B cell (primary cell): ENCODE results near the gene NHEJ1. TPM values are rescaled to one million over a fixed set of nuclear protein-coding genes. Genes with fewer than 3 reads are reported as not detected.

Source experiments
- ATAC-seq: fragments of 200-7000 bp; cut with Tn5 transposase; one replicate; pipeline ENCODE4 v1.10.0; 2021; ENCODE audit warnings: low read depth, mild to moderate bottlenecking, moderate number of reproducible peaks, moderate library complexity
- CTCF ChIA-PET: fragments of 350-600 bp; sonication (Branson Sonifier 250); formaldehyde crosslinking; loops from one replicate; lab custom pipeline; 2021; ENCODE audit warnings: antibody characterized with exemption, inconsistent platforms; lab: Charles Lee
- POLR2A ChIA-PET: fragments of 350-600 bp; sonication (Branson Sonifier 250); formaldehyde crosslinking; loops from one replicate; lab custom pipeline; 2021; ENCODE audit warnings: antibody characterized with exemption; lab: Charles Lee
- DNase-seq: peaks from one replicate; pipeline ENCODE4 v3.0.0; 2013
- H2AFZ ChIP-seq: 2 replicates; pipeline ENCODE4 v1.6.1; 2012; ENCODE audit warnings: mild to moderate bottlenecking, low read depth, low read length; ENCODE audit not compliant: insufficient read depth, poor library complexity, severe bottlenecking
- H3K27ac ChIP-seq, 2 donors: 1 replicate in 1 of 2; 2 replicates in 1 of 2; pipeline ENCODE4 v1.5.1; 2012 to 2013; ENCODE audit warnings: low read length in 2 of 2, mild to moderate bottlenecking in 2 of 2, moderate library complexity in 1 of 2
- H3K27me3 ChIP-seq, 4 experiments: fragments of 200-600 bp in 1 of 4; sonication (generic) in 1 of 4; replicated peaks in 1 of 4; 1 replicate in 2 of 4; 2 replicates in 2 of 4; pipeline versions ENCODE4 v1.6.1 to v1.7.0; 2013 to 2016; ENCODE audit warnings: low read length in 3 of 4, mild to moderate bottlenecking in 2 of 4, mixed read lengths in 1 of 4, moderate library complexity in 1 of 4; ENCODE audit not compliant: insufficient read depth in 4 of 4, control insufficient read depth in 3 of 4; ENCODE audit errors: control extremely low read depth in 1 of 4
- H3K36me3 ChIP-seq, 2 experiments: replicated peaks in 1 of 2; 1 replicate in 1 of 2; 2 replicates in 1 of 2; pipeline versions ENCODE4 v1.6.1 to v1.7.1; 2013; ENCODE audit warnings: low read length in 1 of 2; ENCODE audit not compliant: insufficient read depth in 2 of 2, control insufficient read depth in 1 of 2; ENCODE audit errors: control extremely low read depth in 1 of 2, extremely low read depth in 1 of 2
- H3K4me1 ChIP-seq, 2 donors: fragments of 200-600 bp in 1 of 2; sonication (generic) in 1 of 2; 1 replicate in 1 of 2; 2 replicates in 1 of 2; pipeline versions ENCODE4 v1.5.1 to v1.6.1; 2013 to 2017; ENCODE audit warnings: low read length in 2 of 2; ENCODE audit not compliant: control insufficient read depth in 2 of 2, insufficient read depth in 2 of 2
- H3K4me2 ChIP-seq: replicated peaks from 2 replicates; pipeline ENCODE3; 2012; ENCODE audit warnings: mild to moderate bottlenecking, low read depth, low read length; ENCODE audit not compliant: poor library complexity, severe bottlenecking
- H3K4me3 ChIP-seq, 5 experiments: fragments of 200-600 bp in 1 of 5; sonication (generic) in 1 of 5; 1 replicate in 3 of 5; 2 replicates in 2 of 5; pipeline versions ENCODE4 v1.5.1 to v1.7.0; 2011 to 2016; ENCODE audit warnings: low read length in 4 of 5, mild to moderate bottlenecking in 4 of 5, low read depth in 2 of 5, control low read depth in 1 of 5, moderate library complexity in 1 of 5; ENCODE audit not compliant: insufficient read depth in 1 of 5; ENCODE audit errors: control extremely low read depth in 1 of 5, extremely low read depth in 1 of 5
- H3K79me2 ChIP-seq: fragments of 200-600 bp; sonication (generic); one replicate; pipeline ENCODE4 v1.6.0; 2016; ENCODE audit warnings: low read length; ENCODE audit not compliant: control insufficient read depth, insufficient read depth
- H3K9ac ChIP-seq: fragments of 200-600 bp; sonication (generic); 2 replicates; pipeline ENCODE4 v1.6.1; 2017; ENCODE audit warnings: mild to moderate bottlenecking, low read length, moderate library complexity
- H3K9me3 ChIP-seq, 3 donors: one replicate each; pipeline versions ENCODE4 v1.6.1 to v1.7.1; 2013; ENCODE audit warnings: low read length in 2 of 3; ENCODE audit not compliant: control insufficient read depth in 2 of 3, insufficient read depth in 1 of 3; ENCODE audit errors: control extremely low read depth in 1 of 3
- H4K20me1 ChIP-seq: 2 replicates; pipeline ENCODE4 v1.6.0; 2012; ENCODE audit warnings: mild to moderate bottlenecking, low read length; ENCODE audit not compliant: insufficient read depth, control insufficient read depth, poor library complexity, severe bottlenecking
- H3K27ac Mint-ChIP-seq: one replicate; pipeline ENCODE4 v1.8.0; 2021; ENCODE audit warnings: mixed read lengths
- H3K27me3 Mint-ChIP-seq: one replicate; pipeline ENCODE4 v1.8.0; 2021; ENCODE audit warnings: mixed read lengths
- H3K4me1 Mint-ChIP-seq: one replicate; pipeline ENCODE4 v1.8.0; 2021; ENCODE audit warnings: mixed read lengths
- H3K4me3 Mint-ChIP-seq: one replicate; pipeline ENCODE4 v1.8.0; 2021; ENCODE audit warnings: mixed read lengths
- H3K9me3 Mint-ChIP-seq: one replicate; pipeline ENCODE4 v1.8.0; 2022; ENCODE audit warnings: mixed read lengths; ENCODE audit not compliant: insufficient read depth
- EZH2 ChIP-seq: IDR thresholded peaks from 2 replicates; pipeline ENCODE4 v1.6.1; 2012; ENCODE audit warnings: borderline replicate concordance, low read depth, mild to moderate bottlenecking, moderate library complexity, low read length; ENCODE audit not compliant: insufficient read depth, poor library complexity, severe bottlenecking
- WGBS: methylation state at CpG from one replicate; pipeline ENCODE4 v1.1.5; 2013; ENCODE audit warnings: missing lambda C conversion rate; ENCODE audit not compliant: insufficient coverage; 5-methylcytosine and 5-hydroxymethylcytosine counted together
- intact Hi-C: fragments of 100-400 bp; cut with micrococcal nuclease; formaldehyde crosslinking; loops from one replicate; pipeline ENCODE4 v1.10.0; 2022
- polyA plus RNA-seq: library from polyadenylated mRNA; depleted of rRNA; stranded (reverse); fragments of >200 nt; gene quantifications from 2 replicates; pipeline ENCODE4 v1.2.3, GENCODE V29; 2012
- total RNA-seq, 2 donors: library from RNA; stranded (reverse); fragments of 120-200 nt in 1 of 2; gene quantifications; 1 replicate in 1 of 2; 2 replicates in 1 of 2; pipeline versions ENCODE4 v1.2.3 to v1.2.4, GENCODE V29; 2013 to 2022
- TF ChIP-seq, protein P1 (sequence below): fragments of 200-600 bp; IDR thresholded peaks from one replicate; pipeline ENCODE4 v1.8.0; 2022; ENCODE audit warnings: antibody characterized with exemption, mild to moderate bottlenecking

The NHEJ1 gene
- total and polyA plus RNA-seq, 2 donors (not counting 1 experiment from before 2014, with no cell fraction given) = 14.9 to 25.0 TPM

DNA sequence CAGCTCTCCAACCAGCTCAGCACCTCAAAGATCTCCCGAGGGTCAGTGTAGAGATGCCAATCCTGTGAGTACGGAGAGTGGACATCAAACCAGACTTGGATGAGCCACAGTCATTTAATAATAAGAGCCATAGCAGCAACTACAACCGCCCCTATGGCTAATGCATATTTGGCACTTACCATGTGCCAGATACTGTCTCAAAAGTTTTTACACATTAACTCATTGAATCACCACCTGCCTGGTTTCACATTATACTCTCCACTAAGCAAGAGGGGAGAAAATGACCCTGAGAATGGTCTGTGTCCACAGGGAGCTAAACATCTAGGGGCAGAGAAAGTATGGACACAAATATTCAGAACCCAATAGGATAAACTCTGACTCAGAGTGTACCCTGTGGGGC lies 13.5 kb upstream of the NHEJ1 start:
- intact Hi-C loops = no loop called here
- ChIA-PET POLR2A (interaction anchor here (1.4 to 4.0 kb wide), 2 partner anchors 32 to 106 kb away, joined by 4 to 39 read pairs; partner anchors contain the start of genes DNAJB2 and ZFAND2B), CTCF (interaction anchor here (0.8 to 8.6 kb wide), 7 partner anchors 11 to 123 kb away, joined by 3 to 136 read pairs (median 8); partner anchors contain the start of genes NHEJ1 and ZFAND2B)
- Histone ChIP-seq H2AFZ (no peak overlapping the region), H3K27ac (peak overlapping the region in 1 of 2 donors; percentile 2), H3K9ac (no peak overlapping the region), H3K4me2 (no peak overlapping the region), H3K36me3 (peaks cover 3 to 41% of the 10 kb centered on the region in 2 experiments), H3K79me2 (peaks cover 34% of the 10 kb centered on the region), H3K9me3 (no peaks in the 10 kb centered on the region), H3K4me3 (no peak overlapping the region), H3K27me3 (no peaks in the 10 kb centered on the region), H3K4me1 (peaks cover 12 to 44% of the 10 kb centered on the region in 2 donors), H4K20me1 (peaks cover 39% of the 10 kb centered on the region)
- WGBS = 100% methylated on average over 2 of the region's 3 CpGs
- Mint-ChIP-seq H3K27me3 (no peaks in the 10 kb centered on the region), H3K9me3 (no peaks in the 10 kb centered on the region), H3K4me1 (peaks cover 35% of the 10 kb centered on the region), H3K4me3 (peak overlapping the region; percentile 38), H3K27ac (peak overlapping the region; percentile 59)
- DNase-seq (no peak), ATAC-seq (no peak)
- TF ChIP-seq, protein P1, sequence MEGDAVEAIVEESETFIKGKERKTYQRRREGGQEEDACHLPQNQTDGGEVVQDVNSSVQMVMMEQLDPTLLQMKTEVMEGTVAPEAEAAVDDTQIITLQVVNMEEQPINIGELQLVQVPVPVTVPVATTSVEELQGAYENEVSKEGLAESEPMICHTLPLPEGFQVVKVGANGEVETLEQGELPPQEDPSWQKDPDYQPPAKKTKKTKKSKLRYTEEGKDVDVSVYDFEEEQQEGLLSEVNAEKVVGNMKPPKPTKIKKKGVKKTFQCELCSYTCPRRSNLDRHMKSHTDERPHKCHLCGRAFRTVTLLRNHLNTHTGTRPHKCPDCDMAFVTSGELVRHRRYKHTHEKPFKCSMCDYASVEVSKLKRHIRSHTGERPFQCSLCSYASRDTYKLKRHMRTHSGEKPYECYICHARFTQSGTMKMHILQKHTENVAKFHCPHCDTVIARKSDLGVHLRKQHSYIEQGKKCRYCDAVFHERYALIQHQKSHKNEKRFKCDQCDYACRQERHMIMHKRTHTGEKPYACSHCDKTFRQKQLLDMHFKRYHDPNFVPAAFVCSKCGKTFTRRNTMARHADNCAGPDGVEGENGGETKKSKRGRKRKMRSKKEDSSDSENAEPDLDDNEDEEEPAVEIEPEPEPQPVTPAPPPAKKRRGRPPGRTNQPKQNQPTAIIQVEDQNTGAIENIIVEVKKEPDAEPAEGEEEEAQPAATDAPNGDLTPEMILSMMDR = no peak
- TF ChIP-seq EZH2 = no peak

DNA sequence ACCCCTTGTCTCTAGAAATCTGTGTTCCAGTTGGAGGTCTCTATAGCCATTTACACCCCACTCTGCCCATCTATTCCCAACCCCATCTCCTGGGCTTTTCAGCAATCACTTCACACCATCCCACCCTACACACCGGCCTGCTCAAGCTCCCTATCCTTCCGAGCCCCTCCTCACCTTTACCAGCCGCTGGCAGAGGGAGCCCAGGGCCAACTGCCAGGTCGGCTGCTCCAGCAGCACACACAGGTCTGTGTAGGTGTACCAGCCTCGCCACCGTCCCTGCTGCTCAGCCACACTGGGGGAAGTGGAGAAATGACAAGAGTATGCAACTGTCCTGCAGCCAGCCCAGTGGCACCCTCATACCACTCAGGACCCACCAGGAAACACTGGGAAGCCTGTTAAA lies 12.6 kb upstream of the NHEJ1 start:
- no peak for ATAC-seq
- H4K20me1 ChIP-seq = peaks cover 33% of the 10 kb centered on the region
- no peak overlapping the region for H3K4me3 ChIP-seq
- 97% methylated on average over 5 of the region's 6 CpGs for WGBS
- CTCF ChIA-PET = interaction anchor here (1.2 to 8.6 kb wide), 7 partner anchors 10 to 124 kb away, joined by 3 to 136 read pairs (median 21); partner anchors contain the start of gene ZFAND2B
- H3K79me2 ChIP-seq = peaks cover 26% of the 10 kb centered on the region
- H2AFZ ChIP-seq = no peak overlapping the region
- Mint-ChIP-seq H3K4me3 (no peak overlapping the region), H3K27me3 (no peaks in the 10 kb centered on the region), H3K9me3 (no peaks in the 10 kb centered on the region), H3K4me1 (peaks cover 29% of the 10 kb centered on the region), H3K27ac (peak overlapping the region; percentile 32)
- H3K9me3 ChIP-seq = no peaks in the 10 kb centered on the region
- H3K27ac ChIP-seq = no peak overlapping the region
- H3K36me3 ChIP-seq = peaks cover 3 to 41% of the 10 kb centered on the region in 2 experiments
- H3K4me2 ChIP-seq = no peak overlapping the region
- no peak for DNase-seq
- H3K27me3 ChIP-seq = no peaks in the 10 kb centered on the region
- H3K9ac ChIP-seq = no peak overlapping the region
- peaks cover 6 to 37% of the 10 kb centered on the region in 2 donors for H3K4me1 ChIP-seq
- intact Hi-C loops = no loop called here
- TF ChIP-seq, protein P1 = no peak
- TF ChIP-seq EZH2 = no peak
- POLR2A ChIA-PET = interaction anchor here (1.4 kb wide), 1 partner anchor 33 kb away, joined by 4 read pairs; the partner anchor contains the start of gene ZFAND2B
